Activated CD8-positive, alpha-beta T cell treated with anti-CD3 and anti-CD28 coated beads for 36 hours (primary cell): Measurements from ENCODE around the gene MMRN1. TPM values are rescaled to one million over a fixed set of nuclear protein-coding genes. Genes with fewer than 3 reads are reported as not detected.
A peak's percentile ranks its signal among the peaks of the same experiment; 100 is the strongest.

Experiments used
- ATAC-seq: fragments of 200-7000 bp; cut with Tn5 transposase; one replicate; pipeline ENCODE4 v1.10.0; 2021; ENCODE audit warnings: mild to moderate bottlenecking, moderate library complexity
- CTCF ChIA-PET: fragments of 350-600 bp; sonication (Branson Sonifier 250); formaldehyde crosslinking; loops from one replicate; lab custom pipeline; 2021; ENCODE audit warnings: antibody characterized with exemption; lab: Charles Lee
- POLR2A ChIA-PET: fragments of 350-600 bp; sonication (Branson Sonifier 250); formaldehyde crosslinking; loops from one replicate; lab custom pipeline; 2021; ENCODE audit warnings: antibody characterized with exemption; lab: Charles Lee
- DNase-seq: peaks from one replicate; pipeline ENCODE4 v3.0.0-alpha.2; 2020
- H3K27ac Mint-ChIP-seq: one replicate; pipeline ENCODE4 v1.8.0; 2021; ENCODE audit warnings: mild to moderate bottlenecking, mixed read lengths
- H3K27me3 Mint-ChIP-seq: one replicate; pipeline ENCODE4 v1.8.0; 2021; ENCODE audit warnings: mixed read lengths
- H3K36me3 Mint-ChIP-seq: one replicate; pipeline ENCODE4 v1.8.0; 2021; ENCODE audit warnings: low read depth, mixed read lengths
- H3K4me1 Mint-ChIP-seq: one replicate; pipeline ENCODE4 v1.8.0; 2021; ENCODE audit warnings: low read depth, mixed read lengths
- H3K4me3 Mint-ChIP-seq: one replicate; pipeline ENCODE4 v1.8.0; 2021; ENCODE audit warnings: mild to moderate bottlenecking, moderate library complexity, mixed read lengths
- H3K9me3 Mint-ChIP-seq: one replicate; pipeline ENCODE4 v1.8.0; 2021; ENCODE audit warnings: mixed read lengths
- CTCF ChIP-seq: fragments of 200-600 bp; IDR thresholded peaks from one replicate; pipeline ENCODE4 v1.8.0; 2022; ENCODE audit warnings: antibody characterized with exemption, mild to moderate bottlenecking
- intact Hi-C: fragments of 100-400 bp; cut with micrococcal nuclease; formaldehyde crosslinking; loops from one replicate; pipeline ENCODE4 v1.10.0; 2022
- total RNA-seq, 2 experiments: library from RNA; stranded (reverse); gene quantifications; one replicate each; pipeline ENCODE4 v1.2.3, GENCODE V29; 2021

Gene MMRN1
- total RNA-seq, 2 experiments from 2014 or later: not detected

GRCh38 chr4:89915937-89916336 lies 21.3 kb downstream of the MMRN1 start:
- Mint-ChIP-seq H3K36me3 (no peaks in the 10 kb centered on the region), H3K27me3 (peaks cover 2% of the 10 kb centered on the region), H3K9me3 (no peaks in the 10 kb centered on the region), H3K27ac (no peak overlapping the region), H3K4me3 (no peak overlapping the region), H3K4me1 (no peaks in the 10 kb centered on the region)
- TF ChIP-seq CTCF: no peak
- ATAC-seq: no peak
- DNase-seq: no peak
- intact Hi-C loops: no loop called here
- ChIA-PET CTCF (no interaction called here), POLR2A (no interaction called here)

- no peak overlapping the region for H3K4me3 Mint-ChIP-seq
- no peaks in the 10 kb centered on the region for H3K36me3 Mint-ChIP-seq
- DNase-seq: no peak
- intact Hi-C loops: no loop called here
- no peaks in the 10 kb centered on the region for H3K9me3 Mint-ChIP-seq
- POLR2A ChIA-PET: no interaction called here
- peaks cover 7% of the 10 kb centered on the region for H3K27me3 Mint-ChIP-seq
- TF ChIP-seq CTCF: no peak
- no peak for ATAC-seq
- no peaks in the 10 kb centered on the region for H3K4me1 Mint-ChIP-seq
- no peak overlapping the region for H3K27ac Mint-ChIP-seq
- CTCF ChIA-PET: no interaction called here
Observed at GRCh38 chr4:89922848-89923416, 28.3 kb downstream of the MMRN1 start.

- H3K36me3 Mint-ChIP-seq: no peaks in the 10 kb centered on the region
- no peaks in the 10 kb centered on the region for H3K9me3 Mint-ChIP-seq
- ChIA-PET CTCF (no interaction called here), POLR2A (no interaction called here)
- H3K27me3 Mint-ChIP-seq: peaks cover 3% of the 10 kb centered on the region
- intact Hi-C loops: no loop called here
- no peak overlapping the region for H3K4me3 Mint-ChIP-seq
- H3K27ac Mint-ChIP-seq: no peak overlapping the region
- DNase-seq (no peak), ATAC-seq (no peak)
- peaks cover 17% of the 10 kb centered on the region for H3K4me1 Mint-ChIP-seq
- TF ChIP-seq CTCF: no peak
Observed at GRCh38 chr4:89928838-89929237, 34.2 kb downstream of the MMRN1 start.

- Mint-ChIP-seq H3K9me3 (no peaks in the 10 kb centered on the region), H3K4me3 (peak overlapping the region; percentile 27), H3K36me3 (no peaks in the 10 kb centered on the region), H3K27ac (peak overlapping the region; percentile 42), H3K4me1 (peaks cover 17% of the 10 kb centered on the region), H3K27me3 (peaks cover 3% of the 10 kb centered on the region)
- ChIA-PET CTCF (no interaction called here), POLR2A (no interaction called here)
- intact Hi-C loops: no loop called here
- no peak for TF ChIP-seq CTCF
- ATAC-seq (peak; percentile 81), DNase-seq (peak; percentile 23)
Observed at GRCh38 chr4:89929425-89930159, 34.9 kb downstream of the MMRN1 start.

- ATAC-seq: no peak
Observed at GRCh38 chr4:89939546-89939945, 44.9 kb downstream of the MMRN1 start.

More at GRCh38 chr4:89939546-89939945, 44.9 kb downstream of the MMRN1 start:
- peaks cover 2% of the 10 kb centered on the region for H3K27me3 Mint-ChIP-seq
- intact Hi-C loops: no loop called here
- H3K9me3 Mint-ChIP-seq: no peaks in the 10 kb centered on the region
- CTCF ChIA-PET: no interaction called here
- POLR2A ChIA-PET: no interaction called here
- H3K27ac Mint-ChIP-seq: no peak overlapping the region
- no peaks in the 10 kb centered on the region for H3K4me1 Mint-ChIP-seq
- no peak for DNase-seq
- H3K4me3 Mint-ChIP-seq: no peak overlapping the region
- no peak for TF ChIP-seq CTCF
- H3K36me3 Mint-ChIP-seq: no peaks in the 10 kb centered on the region
